Head of caudate nucleus (tissue), 42 donors: Measurements from ENCODE around the gene ITGA8.
"Not testable (repeated sequence)": the region's sequence is repeated elsewhere in the genome, so short reads cannot be mapped to it uniquely, and the experiment has no call there.

Experiments
- DNase-seq, 42 donors: peaks; one replicate each; pipeline versions ENCODE4 v3.0.0 to v3.0.0-alpha.2; 2020 to 2021; ENCODE audit warnings: mixed read lengths in 7 of 42
- intact Hi-C: fragments of 100-400 bp; cut with DNase I; formaldehyde crosslinking; loops from one replicate; pipeline ENCODE4 v1.15.0; 2022

The ITGA8 gene

GRCh38 chr10:15485027-15485426 lies 234.7 kb downstream of the ITGA8 start:
- no peak for DNase-seq
- intact Hi-C loops: no loop called here

- intact Hi-C loops: no loop called here
These were observed 235.6 kb downstream of the ITGA8 start for GRCh38 chr10:15484128-15484527.

GRCh38 chr10:15483215-15484075 lies 236.3 kb downstream of the ITGA8 start:
- DNase-seq: no peak

More at GRCh38 chr10:15484128-15484527, 235.6 kb downstream of the ITGA8 start:
- DNase-seq: no peak

GRCh38 chr10:15482156-15482555 lies 237.6 kb downstream of the ITGA8 start:
- no peak for DNase-seq
- intact Hi-C loops: no loop called here

More at GRCh38 chr10:15483215-15484075, 236.3 kb downstream of the ITGA8 start:
- intact Hi-C loops: no loop called here

- DNase-seq: no peak
- intact Hi-C loops: no loop called here
These were observed 240.8 kb downstream of the ITGA8 start for GRCh38 chr10:15478950-15479349.

GRCh38 chr10:15478429-15478828 lies 241.3 kb downstream of the ITGA8 start:
- intact Hi-C loops: no loop called here
- no peak for DNase-seq

- intact Hi-C loops: no loop called here
- no peak for DNase-seq
These were observed 243.4 kb downstream of the ITGA8 start for GRCh38 chr10:15476337-15476736.

- DNase-seq, intact Hi-C loops: not testable (repeated sequence)
These were observed 244.3 kb downstream of the ITGA8 start for GRCh38 chr10:15475439-15475838.

GRCh38 chr10:15474671-15475070 lies 245.1 kb downstream of the ITGA8 start:
- DNase-seq: no peak
- intact Hi-C loops: no loop called here

GRCh38 chr10:15473396-15473767 lies 246.3 kb downstream of the ITGA8 start:
- intact Hi-C loops: no loop called here
- DNase-seq: no peak

GRCh38 chr10:15472431-15473395 lies 247.0 kb downstream of the ITGA8 start:
- intact Hi-C loops: no loop called here
- no peak for DNase-seq

- no peak for DNase-seq
These were observed 247.7 kb downstream of the ITGA8 start for GRCh38 chr10:15472008-15472407.

GRCh38 chr10:15469111-15469510 lies 250.6 kb downstream of the ITGA8 start:
- no peak for DNase-seq
- intact Hi-C loops: no loop called here

More at GRCh38 chr10:15472008-15472407, 247.7 kb downstream of the ITGA8 start:
- intact Hi-C loops: no loop called here

- DNase-seq: no peak
- intact Hi-C loops: no loop called here
These were observed 255.3 kb downstream of the ITGA8 start for GRCh38 chr10:15464381-15464780.
